Kidney tubule cell (primary cell): ENCODE data around the gene RDH13.
"Not testable (repeated sequence)": the region's sequence is repeated elsewhere in the genome, so short reads cannot be mapped to it uniquely, and the experiment has no call there.

Experiments used
- DNase-seq: peaks from one replicate; pipeline ENCODE4 v3.0.0-alpha.2; 2018; ENCODE audit warnings: low spot score

RDH13 gene

GRCh38 chr19:55062735-55063491 lies at the start of gene RDH13:
TSS of gene RDH13 (minus strand) at chr19:55063148. CDS start at chr19:55063032, 116 bp downstream.
- peak; percentile 94 for DNase-seq

- DNase-seq, result no peak
Observed at GRCh38 chr19:55112246-55112776, 49.4 kb upstream of the RDH13 start.

GRCh38 chr19:55111238-55111831 lies 48.4 kb upstream of the RDH13 start:
- no peak for DNase-seq

GRCh38 chr19:55109527-55110291 lies 46.8 kb upstream of the RDH13 start:
- DNase-seq, result no peak

DNA sequence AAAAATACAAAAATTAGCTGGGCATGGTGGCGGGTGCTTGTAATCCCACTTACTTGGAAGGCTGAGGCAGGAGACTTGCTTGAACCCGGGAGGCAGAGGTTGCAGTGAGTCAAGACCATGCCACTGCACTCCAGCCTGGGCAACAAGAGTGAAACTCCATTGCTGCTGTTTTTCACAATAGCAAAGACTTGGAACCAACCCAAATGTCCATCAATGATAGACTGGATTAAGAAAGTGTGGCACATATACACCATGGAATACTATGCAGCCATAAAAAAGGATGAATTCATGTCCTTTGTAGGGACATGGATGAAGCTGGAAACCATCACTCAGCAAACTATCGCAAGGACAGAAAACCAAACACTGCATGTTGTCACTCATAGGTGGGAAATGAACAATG lies 44.3 kb upstream of the RDH13 start:
- DNase-seq, result not testable (repeated sequence)

- no peak for DNase-seq
Observed at GRCh38 chr19:55106591-55106990, 43.6 kb upstream of the RDH13 start.

GRCh38 chr19:55105237-55105636 lies 42.3 kb upstream of the RDH13 start:
- no peak for DNase-seq

DNA sequence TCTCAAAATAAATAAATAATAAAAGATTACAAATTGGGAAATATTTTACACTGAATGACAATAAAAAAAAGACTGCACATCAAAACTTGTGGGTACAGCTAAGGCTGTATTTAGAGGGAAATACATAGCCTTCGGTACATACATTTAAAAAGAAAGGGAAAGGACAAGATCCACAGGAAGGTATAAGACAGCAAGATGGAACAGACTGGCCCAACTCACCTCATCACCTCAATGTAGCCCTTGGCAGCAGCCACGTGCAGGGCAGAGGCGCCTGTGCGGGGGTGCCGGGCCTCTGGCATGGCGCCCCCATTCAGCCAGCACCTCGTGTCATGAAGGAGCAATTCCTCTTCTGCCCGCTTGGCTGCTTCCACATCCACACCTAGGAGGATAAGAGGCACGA lies 40.2 kb upstream of the RDH13 start:
- DNase-seq, result no peak

GRCh38 chr19:55101261-55101660 lies 38.3 kb upstream of the RDH13 start:
- no peak for DNase-seq

DNA sequence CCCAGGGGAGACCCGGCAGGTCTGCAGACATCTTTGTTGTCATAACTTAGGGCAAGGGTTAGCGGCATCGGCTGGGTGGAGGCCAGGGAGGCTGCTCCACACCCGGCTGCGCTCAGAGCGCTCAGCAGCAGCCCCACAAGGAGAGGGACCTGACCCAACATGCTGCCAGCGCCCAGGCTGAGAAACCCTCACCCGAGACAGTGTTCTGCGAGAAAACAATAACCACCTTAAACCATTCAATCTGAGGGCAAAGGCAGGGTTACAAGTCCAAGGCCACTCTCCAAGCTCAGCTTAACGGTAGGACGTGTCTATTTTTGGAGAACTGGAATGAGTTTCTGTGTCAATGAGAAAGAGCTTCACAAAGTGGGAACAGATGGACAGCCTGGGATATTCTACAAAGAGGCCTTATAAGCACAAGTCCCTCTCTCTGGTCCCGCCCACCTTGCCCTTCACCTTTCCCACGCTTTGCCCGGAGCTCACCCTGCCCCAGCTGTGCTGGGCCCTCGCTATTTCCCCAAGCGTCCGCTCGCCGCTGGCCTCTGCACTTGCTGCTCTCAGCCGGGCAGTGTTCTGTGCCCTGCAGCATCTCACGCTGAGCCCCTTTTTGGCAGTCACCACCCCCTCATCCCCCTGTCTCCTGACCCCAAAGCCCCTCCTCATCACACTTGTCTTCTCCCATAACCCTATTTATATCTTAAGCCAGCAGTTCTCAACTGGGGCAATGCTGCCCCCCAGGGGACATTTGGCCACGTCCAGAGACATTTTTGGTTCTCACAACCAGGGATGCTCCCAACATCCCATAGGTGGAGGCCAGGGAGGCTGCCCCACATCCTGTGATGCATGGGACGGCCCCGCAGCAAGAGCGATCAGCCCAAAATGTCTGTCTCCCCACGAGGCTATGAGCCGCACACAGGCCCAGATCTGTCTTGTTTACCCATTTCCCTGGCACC lies 36.9 kb upstream of the RDH13 start:
- no peak for DNase-seq

- DNase-seq, result no peak
Observed at GRCh38 chr19:55098716-55099556, 36.0 kb upstream of the RDH13 start.

DNA sequence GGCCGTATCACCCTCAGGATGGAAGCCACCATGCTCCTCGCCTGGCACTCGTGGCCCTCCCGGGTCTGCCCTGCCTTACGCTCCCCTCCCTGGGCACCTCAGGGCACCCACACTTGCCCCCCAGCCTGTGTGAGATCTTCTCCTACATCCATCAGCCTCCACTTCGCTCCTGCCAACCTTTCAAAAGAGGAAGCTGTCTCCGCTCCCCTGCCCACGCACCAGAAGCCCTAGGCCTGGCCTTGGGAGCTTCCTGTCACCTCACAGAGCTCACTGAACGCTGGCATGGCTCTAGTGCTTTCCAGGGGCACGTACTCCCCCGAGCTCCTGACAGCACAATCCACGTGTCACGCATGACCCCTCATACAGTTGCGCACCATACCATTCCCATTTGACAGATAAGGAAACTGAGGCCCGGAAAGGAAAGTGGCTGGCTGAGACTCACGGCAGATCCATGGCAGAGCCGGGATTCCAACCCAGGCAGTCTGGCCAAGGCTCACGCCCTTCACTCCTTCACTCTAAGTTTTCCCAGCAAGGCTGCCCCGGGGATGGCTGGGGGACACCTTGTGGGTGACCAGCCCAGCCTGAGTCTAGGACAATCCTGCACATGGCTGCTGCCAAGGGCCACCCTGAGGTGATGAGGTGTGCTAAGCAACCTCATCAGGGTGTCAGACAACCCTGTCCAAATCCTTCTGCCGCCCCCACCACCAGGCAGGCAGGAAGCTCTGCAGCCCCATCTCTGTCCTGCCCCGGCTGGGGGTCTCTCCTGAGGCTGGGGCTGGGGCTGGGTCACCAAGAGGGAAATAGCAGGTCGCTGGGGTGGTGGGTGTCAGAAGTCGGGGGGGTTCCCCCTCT lies 35.1 kb upstream of the RDH13 start:
- DNase-seq, result no peak

GRCh38 chr19:55096061-55096701 lies 33.2 kb upstream of the RDH13 start:
- DNase-seq, result no peak

- no peak for DNase-seq
Observed at GRCh38 chr19:55095260-55096060, 32.5 kb upstream of the RDH13 start.

GRCh38 chr19:55094456-55095259 lies 31.7 kb upstream of the RDH13 start:
- DNase-seq, result no peak

DNA sequence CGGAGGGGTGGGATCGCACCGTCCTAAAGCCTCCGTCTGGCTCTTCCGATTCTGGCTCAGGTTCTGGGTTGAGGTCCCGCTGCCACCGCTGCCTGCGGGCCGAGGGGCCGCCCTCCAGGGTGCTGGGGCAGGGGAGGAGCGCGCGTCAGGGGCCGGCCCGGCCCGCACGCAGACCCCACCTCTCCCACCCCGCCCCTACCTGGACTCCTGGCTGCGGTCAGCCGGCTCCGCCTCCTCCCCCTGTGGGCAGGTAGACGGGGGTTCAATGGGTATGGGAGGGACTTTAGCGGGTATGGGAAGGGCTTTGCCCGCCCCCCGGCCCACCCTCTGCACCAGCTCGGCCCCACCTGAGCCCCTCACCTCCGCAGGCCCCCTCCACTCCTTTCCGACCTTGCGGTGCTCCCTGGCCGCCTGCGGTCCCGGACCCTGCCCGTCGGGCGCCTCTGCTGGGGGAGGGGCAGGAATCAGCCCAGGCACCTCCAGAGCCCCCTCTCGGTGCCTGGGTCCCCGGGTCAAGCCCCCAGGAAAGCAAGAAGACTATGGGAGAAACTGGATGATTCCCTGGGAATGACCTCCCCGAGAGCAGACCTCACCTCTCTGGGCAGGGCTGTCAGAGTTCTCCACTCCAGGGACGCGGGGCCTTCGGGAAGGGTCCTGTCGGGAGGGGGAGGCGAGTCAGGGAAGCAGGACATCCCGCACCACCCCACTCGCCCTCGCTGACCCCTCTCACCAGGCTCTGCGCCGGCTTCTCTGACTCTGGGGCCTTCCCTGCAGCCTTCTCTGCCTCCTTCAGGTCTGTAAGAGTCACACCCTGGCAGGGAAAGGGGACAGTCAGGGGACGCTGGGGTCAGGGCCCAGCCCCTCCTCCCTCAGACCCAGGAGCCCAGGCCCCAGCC lies 29.7 kb upstream of the RDH13 start:
- DNase-seq, result no peak
